ENCODE results near the gene PLCL2.

PLCL2 gene

DNA sequence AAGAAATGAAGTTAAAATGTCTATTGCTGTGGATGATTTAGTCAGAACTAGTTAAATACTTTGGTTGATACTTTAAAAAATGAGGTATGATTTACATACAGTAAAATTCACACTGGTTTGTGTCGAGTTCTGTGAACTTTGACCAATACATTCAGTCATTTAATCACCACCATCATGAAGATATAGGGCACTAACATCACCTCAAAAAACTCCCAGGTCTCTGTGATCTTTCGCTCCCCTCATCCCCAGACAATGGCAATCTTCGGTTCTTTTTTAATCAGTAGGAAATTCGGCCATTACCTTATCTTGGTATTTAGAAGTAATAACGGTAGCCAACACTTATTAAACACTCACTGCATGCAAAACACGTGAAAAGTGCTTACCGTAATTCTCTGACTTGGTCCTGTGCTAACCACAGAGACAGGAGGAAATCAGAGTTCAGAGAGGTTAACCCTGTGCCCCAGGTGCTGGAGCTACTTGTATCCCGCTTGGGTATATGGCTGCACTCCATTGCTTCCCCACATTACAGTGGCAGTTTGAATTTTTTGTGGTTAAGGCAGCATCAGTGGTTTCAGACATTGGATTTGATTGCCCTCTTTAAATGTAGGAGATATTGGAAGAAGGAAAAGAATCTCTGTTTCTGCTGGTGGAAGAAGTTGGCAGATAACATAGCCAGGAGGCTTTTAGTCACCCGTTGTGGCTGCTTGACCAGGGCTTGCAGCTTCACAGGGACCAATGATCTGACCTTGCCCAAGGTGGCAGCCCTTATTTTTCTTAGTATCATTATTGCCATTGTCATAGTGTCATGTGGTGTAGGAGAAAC is 4.2 kb downstream of the PLCL2 start:
- in situ Hi-C loops (cut with MboI; ENCODE audit: low pct_unique_long_range_greater_than_20kb, low sequenced_read_pairs, unreplicated experiment): no loop called here
- TF ChIP-seq, protein P1, sequence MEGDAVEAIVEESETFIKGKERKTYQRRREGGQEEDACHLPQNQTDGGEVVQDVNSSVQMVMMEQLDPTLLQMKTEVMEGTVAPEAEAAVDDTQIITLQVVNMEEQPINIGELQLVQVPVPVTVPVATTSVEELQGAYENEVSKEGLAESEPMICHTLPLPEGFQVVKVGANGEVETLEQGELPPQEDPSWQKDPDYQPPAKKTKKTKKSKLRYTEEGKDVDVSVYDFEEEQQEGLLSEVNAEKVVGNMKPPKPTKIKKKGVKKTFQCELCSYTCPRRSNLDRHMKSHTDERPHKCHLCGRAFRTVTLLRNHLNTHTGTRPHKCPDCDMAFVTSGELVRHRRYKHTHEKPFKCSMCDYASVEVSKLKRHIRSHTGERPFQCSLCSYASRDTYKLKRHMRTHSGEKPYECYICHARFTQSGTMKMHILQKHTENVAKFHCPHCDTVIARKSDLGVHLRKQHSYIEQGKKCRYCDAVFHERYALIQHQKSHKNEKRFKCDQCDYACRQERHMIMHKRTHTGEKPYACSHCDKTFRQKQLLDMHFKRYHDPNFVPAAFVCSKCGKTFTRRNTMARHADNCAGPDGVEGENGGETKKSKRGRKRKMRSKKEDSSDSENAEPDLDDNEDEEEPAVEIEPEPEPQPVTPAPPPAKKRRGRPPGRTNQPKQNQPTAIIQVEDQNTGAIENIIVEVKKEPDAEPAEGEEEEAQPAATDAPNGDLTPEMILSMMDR (IDR thresholded peaks at IDR 0.05; ENCODE audit: extremely low read depth, insufficient read depth, missing control alignments): no peak
- DNase-seq (ENCODE audit: low spot score): peak; percentile 29

DNA sequence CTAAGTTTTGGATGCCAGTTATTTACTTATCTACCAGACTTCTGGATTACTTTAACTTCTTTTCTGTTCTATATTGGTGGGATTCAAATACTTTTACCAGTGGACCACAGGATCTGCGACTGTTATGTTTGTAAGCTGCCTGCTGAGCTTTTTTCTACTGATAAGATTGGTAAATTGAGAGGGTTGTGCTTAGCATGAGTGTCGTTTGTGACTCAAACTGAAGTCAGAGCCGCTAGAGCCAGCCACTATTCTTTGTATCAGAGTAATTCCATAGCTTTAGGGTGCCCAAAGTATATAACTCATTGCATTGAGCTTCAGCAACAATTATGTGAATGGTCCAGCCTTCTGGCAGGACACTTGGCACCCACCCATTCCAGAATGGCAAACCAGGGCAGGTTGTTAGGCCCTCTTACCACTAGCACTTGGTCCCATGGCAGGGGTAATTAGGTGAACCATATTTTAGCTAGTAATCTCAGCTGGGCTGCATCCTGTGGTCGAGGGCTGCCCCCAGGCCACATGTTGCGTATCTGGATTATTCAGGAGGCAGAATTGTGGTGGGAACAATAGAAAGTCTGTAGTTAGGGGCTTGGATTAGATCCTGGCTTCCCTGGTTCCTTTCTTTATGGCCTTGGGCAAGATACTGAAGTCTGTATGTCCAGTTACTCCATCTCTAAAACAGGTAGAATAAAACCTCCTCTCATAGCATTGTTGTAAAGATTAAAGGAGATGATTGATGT is 6.0 kb downstream of the PLCL2 start:
- TF ChIP-seq, protein P1 (IDR thresholded peaks at IDR 0.05; ENCODE audit: extremely low read depth, insufficient read depth, missing control alignments): peak; percentile 1
- no peak for DNase-seq (ENCODE audit: low spot score)

DNA sequence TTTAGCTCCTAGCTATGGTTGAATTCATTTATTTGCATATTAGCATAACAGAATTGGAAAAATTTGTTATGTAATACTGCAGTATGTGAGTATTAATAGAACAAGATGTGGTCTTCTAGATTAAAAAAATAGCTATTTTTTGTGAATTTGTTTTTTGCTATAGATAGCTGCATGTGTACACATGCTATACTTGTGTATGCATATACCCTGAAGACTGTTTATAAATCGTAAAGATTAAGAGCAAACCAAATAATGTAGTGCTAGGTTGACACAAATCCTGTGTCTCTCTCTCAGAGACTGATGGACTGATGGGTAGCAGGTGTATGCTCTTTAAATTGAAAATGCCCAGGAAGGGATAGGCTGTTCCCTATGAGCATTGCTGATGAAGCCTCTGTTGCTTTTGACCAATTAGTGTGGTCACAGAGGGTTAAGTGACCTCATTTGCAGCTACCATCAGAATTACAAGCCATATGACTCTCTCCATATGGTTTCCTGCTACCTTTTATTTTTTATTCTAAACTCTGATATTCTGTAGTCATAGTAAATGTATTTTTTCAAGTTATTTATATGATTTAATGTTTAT is 9.0 kb downstream of the PLCL2 start:
- TF ChIP-seq, protein P1 (IDR thresholded peaks at IDR 0.05; ENCODE audit: extremely low read depth, insufficient read depth, missing control alignments): no peak
- in situ Hi-C loops (cut with MboI; ENCODE audit: low pct_unique_long_range_greater_than_20kb, low sequenced_read_pairs, unreplicated experiment): no loop called here
- no peak for DNase-seq (ENCODE audit: low spot score)

More for the DNA sequence above, 6.0 kb downstream of the PLCL2 start:
- in situ Hi-C loops (cut with MboI; ENCODE audit: low pct_unique_long_range_greater_than_20kb, low sequenced_read_pairs, unreplicated experiment): no loop called here

DNA sequence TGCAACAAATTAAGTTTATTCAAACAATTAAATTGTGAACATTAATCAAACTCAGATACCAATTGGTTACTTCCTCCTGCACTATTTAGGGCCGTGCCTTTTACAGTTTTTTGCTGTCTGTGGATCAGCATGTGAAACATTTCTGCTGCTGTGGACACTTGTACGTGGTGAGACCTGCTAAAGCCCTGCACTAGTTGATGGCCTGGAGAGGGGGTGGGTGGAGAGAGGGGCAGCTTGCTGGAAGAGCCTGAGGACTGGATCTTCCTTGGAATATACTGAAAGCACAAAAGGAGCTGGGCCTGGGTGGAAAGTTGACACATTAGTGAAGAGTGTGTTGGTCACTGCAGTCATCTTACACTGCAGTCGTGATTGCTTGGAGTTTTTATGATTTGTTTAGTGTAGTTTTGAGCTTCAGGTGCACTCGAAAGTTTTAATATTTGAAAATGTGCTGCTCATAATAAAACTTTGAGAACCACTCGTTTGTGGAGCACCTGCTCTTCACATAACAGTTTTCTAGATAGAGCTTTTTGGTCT is 11.4 kb downstream of the PLCL2 start:
- in situ Hi-C loops (cut with MboI; ENCODE audit: low pct_unique_long_range_greater_than_20kb, low sequenced_read_pairs, unreplicated experiment): no loop called here
- TF ChIP-seq, protein P1 (IDR thresholded peaks at IDR 0.05; ENCODE audit: extremely low read depth, insufficient read depth, missing control alignments): no peak
- DNase-seq (ENCODE audit: low spot score): no peak

DNA sequence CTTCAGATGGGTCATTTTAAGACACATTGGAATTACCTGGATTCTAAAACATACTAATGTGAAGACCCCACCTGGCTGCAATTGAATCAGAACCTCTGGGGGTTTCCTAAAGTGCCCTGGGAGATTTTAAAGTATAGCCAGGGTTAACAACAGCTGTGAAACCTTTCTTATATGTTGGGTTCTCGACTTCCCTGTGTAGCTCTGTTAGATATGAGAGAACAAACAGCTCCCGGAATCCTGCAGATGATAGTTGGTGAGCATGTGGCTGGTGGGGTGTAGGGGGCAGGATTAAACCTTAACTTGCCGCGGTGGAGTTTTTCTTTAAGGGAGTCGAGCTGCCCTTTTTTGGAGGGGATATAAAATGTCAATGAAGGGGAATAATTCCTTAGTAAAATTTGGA is 12.1 kb downstream of the PLCL2 start:
- in situ Hi-C loops (cut with MboI; ENCODE audit: low pct_unique_long_range_greater_than_20kb, low sequenced_read_pairs, unreplicated experiment): no loop called here
- DNase-seq (ENCODE audit: low spot score): no peak
- TF ChIP-seq, protein P1 (IDR thresholded peaks at IDR 0.05; ENCODE audit: extremely low read depth, insufficient read depth, missing control alignments): no peak

DNA sequence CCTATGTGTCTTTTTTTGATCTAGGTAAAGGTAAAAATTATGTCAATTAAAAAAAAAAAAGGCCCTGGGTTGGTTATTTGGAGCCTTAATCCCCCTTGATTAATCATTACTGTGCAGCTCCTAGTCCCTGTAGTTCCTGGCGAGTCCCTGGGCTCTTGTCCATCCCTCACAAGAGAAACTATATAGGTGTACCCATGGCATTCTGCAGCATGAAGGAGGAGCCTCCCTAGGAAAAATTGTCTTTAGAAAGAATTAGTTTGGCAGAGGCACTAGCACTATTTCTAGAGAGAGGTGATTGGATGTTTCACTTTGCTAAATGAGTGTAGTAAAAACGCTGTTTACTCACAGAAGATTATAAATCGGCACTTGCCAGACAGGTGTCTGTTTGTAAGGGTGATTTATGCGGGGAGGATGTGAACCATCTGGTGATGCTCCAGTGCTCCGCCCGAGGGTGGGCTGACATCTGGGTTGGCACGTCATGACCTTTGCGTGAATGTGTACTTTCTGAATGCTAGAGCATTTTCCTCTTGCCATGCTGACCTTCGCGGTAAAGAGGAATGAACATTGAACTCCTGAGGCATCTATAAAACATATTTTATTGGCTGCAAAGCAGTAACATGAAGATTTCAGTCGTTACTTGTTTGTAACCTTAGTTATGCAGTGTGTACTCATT is 12.6 kb downstream of the PLCL2 start:
- no peak for DNase-seq (ENCODE audit: low spot score)
- in situ Hi-C loops (cut with MboI; ENCODE audit: low pct_unique_long_range_greater_than_20kb, low sequenced_read_pairs, unreplicated experiment): no loop called here
- TF ChIP-seq, protein P1 (IDR thresholded peaks at IDR 0.05; ENCODE audit: extremely low read depth, insufficient read depth, missing control alignments): no peak

All from GM13977 (cell line).